Prostate gland (tissue), 2 donors: ENCODE data around the gene SMU1.

Experiments
- CTCF ChIP-seq, 4 experiments: fragments of 200-600 bp in 2 of 4; fragments of 450-650 bp in 2 of 4; sonication (generic) in 2 of 4; IDR thresholded peaks; 1 replicate in 3 of 4; 2 replicates in 1 of 4; pipeline ENCODE4 v1.5.1; 2016 to 2019; ENCODE audit warnings: antibody characterized with exemption in 4 of 4, mild to moderate bottlenecking in 2 of 4, moderate library complexity in 2 of 4
- POLR2A ChIP-seq: fragments of 450-650 bp; IDR thresholded peaks from one replicate; pipeline ENCODE4 v1.6.1; 2016; ENCODE audit warnings: antibody characterized with exemption, mild to moderate bottlenecking

- no peak for TF ChIP-seq POLR2A
- no peak for TF ChIP-seq CTCF (IDR thresholded peaks at IDR 0.05)
These were observed 26.2 kb upstream of the SMU1 start for GRCh38 chr9:33102551-33103210.
